Measurements from ENCODE around the gene ESF1.

- TF ChIP-seq POLR2AphosphoS5 (IDR thresholded peaks at IDR 0.05) (no peak), CTCF (IDR thresholded peaks at IDR 0.05) (no peak), EP300 (IDR thresholded peaks at IDR 0.05) (no peak), POLR2A (IDR thresholded peaks at IDR 0.05) (no peak)
These were observed 31.2 kb downstream of the ESF1 start for GRCh38 chr20:13753436-13754036.

Measured in upper lobe of left lung (tissue), 4 donors.